ENCODE results near the gene IER5. TPM values are rescaled to one million over a fixed set of nuclear protein-coding genes. Genes with fewer than 3 reads are reported as not detected.

The IER5 gene
- total RNA-seq, 1 donor from 2014 or later: 15.9 TPM

DNA sequence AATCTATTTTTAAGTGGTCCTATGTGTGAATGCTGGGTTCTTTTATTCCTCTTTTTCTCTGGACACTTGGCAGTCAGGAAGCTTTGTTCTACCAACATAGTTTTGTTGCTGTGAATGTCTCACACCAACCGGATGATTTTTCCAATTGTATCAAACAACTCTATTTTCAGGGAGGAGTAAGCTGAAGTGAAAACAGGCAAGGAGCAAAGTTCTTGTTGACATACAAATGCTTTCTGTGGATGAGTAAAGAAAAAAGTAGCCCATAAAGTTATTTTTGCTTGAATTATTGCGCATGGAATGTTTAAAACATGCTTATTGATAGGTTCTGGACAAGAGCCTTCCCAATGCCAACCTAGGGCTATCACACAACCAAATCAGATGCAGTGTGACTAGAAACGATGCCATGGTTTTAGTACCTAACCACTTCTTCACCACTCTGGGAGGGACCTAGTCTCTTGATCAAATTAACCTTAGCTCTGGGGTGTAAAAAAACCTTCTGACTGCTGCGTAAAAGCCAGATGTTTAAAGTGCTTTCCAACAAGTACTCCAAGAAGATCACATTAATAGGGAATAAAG lies 4.5 kb downstream of the IER5 start:
- intact Hi-C loops (cut with micrococcal nuclease): no loop called here
- no peak for DNase-seq
- ATAC-seq: no peak

DNA sequence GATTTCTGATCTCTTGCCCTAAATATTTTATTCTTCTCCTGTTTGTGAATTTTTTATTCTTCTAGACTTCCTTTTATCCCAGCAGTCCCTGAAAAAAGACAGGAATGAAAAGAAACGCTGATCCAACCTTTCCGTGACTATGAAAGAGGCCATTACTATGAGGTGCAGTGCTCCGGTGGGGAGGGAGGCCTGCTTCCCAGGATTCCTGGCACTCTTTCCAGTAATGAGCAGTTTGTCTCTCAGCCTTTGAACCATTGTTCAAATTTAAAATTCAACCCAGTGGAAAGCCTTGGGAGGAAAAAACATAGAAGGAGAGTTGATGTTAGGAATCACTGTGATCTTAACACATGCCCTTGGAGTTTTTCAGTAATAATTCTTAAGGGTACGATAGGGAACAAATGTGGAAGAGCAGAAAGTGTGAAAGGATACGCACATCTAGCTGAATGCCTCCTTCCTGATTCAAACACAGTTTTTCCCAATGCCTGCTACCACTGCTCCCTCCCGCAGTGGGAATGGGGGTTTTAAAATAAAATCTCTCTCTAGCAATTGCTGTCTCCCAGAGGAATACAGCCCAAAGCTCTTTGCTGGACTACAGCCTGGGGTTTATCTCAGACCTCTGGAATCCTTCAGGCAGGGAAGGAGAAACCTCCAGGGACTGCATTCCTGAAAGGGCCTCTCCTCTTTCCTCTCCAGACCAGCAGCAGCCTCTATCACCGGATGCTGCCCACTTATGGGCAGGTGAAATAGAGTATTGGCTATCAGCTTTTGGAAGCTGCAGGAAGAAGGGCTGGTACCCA lies 6.1 kb downstream of the IER5 start:
- DNase-seq: no peak
- peak; percentile 69 for ATAC-seq
- intact Hi-C loops (cut with micrococcal nuclease): no loop called here

- intact Hi-C loops (cut with micrococcal nuclease): no loop called here
- DNase-seq: no peak
- no peak for ATAC-seq
Measured at GRCh38 chr1:181095260-181095659, 6.8 kb downstream of the IER5 start.

- ATAC-seq (no peak), DNase-seq (no peak)
- intact Hi-C loops (cut with micrococcal nuclease): no loop called here
Measured at GRCh38 chr1:181095763-181096184, 7.3 kb downstream of the IER5 start.

DNA sequence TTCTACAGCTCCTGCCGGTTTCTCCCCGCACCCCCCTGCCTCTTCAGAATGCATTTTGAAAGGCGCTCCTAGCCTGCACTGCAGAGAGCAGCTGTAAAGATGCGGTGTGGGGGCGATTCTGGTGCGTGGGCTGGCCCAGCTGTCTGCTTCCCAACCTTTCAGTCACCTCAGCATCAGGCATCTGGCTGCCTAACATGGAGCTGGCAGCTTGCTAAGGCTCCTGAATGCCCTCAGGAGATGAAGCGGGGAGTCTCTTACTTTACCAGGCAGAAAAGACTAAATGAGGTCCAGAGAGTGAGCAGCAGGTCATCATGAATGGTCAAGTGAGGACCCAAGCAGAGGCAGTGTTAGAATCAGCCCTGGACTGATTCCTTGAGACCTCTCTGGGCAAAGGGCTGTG lies 8.7 kb downstream of the IER5 start:
- intact Hi-C loops (cut with micrococcal nuclease): no loop called here
- DNase-seq: no peak
- ATAC-seq: no peak

GRCh38 chr1:181099152-181100014 lies 10.9 kb downstream of the IER5 start:
- ATAC-seq (no peak), DNase-seq (no peak)
- intact Hi-C loops (cut with micrococcal nuclease): no loop called here

DNA sequence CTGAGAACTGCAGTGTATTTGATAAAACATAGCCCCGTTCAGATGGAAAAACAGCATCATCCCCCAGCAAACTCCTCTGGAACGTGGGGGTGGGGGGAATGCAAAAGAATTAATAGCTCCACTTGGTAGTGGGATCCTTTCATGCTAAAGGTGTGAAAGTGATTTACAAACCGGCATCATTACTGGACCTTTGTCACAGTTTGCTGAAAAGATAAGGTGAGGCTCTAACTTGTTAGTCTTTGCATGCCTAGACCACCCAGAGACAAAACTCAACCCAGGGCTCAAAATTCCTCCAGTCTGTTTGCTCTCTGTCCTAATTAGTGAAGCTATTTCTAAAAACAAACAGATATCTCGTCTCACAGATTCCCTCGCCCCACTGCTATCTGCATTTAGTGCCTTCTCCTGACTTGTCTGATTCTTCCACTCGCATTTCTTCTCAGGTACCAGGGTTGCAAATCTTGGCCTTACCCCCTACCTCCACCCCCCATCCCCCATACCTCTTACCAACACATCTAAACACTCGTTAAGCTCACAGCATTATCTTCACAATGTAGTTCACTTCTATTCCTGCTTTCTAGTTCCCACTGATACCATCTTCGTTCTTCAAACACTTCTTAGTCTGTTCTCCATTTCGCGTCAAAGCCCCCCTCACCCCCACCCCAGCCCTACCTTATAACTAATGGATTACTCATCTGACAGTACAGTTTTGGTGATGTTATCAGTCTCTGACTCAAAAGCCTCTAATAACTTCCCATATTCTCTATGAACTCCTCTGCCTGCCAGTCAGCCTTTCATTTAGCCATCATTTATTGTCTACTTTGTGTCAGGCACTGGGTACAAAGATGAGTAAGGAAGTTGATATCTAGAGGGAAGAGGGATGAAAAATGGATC lies 11.8 kb downstream of the IER5 start:
- intact Hi-C loops (cut with micrococcal nuclease): no loop called here
- no peak for ATAC-seq

GRCh38 chr1:181100934-181101333 lies 12.4 kb downstream of the IER5 start:
- ATAC-seq (no peak), DNase-seq (no peak)
- intact Hi-C loops (cut with micrococcal nuclease): no loop called here

More for the DNA sequence above, 11.8 kb downstream of the IER5 start:
- no peak for DNase-seq

- no peak for ATAC-seq
- no peak for DNase-seq
- intact Hi-C loops (cut with micrococcal nuclease): no loop called here
Measured at GRCh38 chr1:181101581-181102226, 13.2 kb downstream of the IER5 start.

GRCh38 chr1:181102841-181103240 lies 14.3 kb downstream of the IER5 start:
- no peak for ATAC-seq
- no peak for DNase-seq
- intact Hi-C loops (cut with micrococcal nuclease): no loop called here

DNA sequence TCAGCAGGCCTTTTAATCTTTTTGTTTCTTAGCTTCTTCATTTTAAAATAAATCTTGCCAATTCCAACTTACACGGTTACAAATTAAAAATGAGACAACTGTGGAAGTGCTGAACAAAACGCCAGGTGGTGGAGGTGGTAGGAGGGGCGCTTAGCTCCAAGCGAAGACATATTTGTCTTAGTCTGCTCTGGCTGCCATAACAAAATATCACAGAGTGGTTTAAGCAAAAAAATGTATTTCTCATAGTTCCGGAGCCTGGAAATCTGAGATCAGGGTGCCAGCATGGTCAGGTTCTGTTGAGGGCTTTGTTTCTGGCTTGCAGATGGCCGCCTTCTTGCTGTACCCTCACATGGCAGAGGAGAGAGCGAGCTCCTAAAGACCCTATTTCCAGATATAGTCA lies 14.9 kb downstream of the IER5 start:
- intact Hi-C loops (cut with micrococcal nuclease): no loop called here
- no peak for DNase-seq
- no peak for ATAC-seq

DNA sequence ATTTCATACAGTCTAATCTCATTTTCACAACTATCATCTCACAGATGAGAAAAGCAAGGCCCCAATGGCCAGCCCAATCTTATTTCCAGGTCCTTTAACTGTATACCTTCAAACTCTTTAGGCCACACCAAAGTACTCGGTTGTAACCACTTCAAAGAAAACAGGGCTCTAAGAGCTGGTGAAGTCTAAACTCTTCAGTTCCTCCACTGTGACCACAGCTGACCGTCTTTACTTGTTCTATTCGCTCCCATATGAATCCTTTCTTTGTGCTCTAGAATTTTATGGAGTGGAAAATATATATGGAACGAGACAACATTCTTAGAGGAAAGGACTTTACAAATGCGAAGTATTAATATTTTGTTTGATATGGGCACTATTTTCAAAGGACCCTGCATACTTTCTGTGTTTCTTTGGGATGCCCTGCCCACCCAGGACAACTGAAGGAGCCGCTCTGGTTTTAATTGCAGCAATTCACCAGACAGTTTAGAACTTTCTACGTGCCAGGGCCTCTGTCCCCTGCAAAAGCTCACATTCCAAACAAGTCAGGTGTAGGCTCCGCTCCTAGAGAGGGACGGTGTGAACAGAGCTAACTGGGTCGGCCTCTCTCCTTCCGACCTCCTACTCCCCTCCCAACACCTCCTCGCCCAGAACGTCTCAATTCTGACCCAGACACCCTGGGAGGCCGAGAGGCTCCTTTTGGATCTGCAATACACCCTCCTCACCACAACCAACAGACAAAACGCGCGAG lies 15.7 kb downstream of the IER5 start:
- no peak for DNase-seq
- peak; percentile 30 for ATAC-seq
- intact Hi-C loops (cut with micrococcal nuclease): no loop called here

DNA sequence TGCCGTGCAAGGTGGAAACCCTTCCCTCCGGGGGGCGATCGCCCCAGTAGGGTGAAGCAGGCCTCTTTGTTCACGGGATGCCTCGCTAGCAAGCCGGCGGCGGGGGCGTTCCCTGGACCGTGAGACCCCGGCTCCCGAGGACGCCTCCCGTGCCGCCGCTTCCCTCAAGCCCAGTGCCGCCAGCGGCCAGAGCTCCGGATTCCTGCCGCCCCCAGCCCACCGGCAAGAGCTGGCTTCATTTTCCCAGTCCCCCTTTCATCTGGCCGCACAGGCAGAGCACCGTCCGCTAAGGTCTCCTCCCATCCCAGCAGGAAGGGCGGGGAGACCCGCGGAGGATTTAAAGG lies 16.3 kb downstream of the IER5 start:
- DNase-seq (peak; percentile 74), ATAC-seq (no peak)
- intact Hi-C loops (cut with micrococcal nuclease): no loop called here

DNA sequence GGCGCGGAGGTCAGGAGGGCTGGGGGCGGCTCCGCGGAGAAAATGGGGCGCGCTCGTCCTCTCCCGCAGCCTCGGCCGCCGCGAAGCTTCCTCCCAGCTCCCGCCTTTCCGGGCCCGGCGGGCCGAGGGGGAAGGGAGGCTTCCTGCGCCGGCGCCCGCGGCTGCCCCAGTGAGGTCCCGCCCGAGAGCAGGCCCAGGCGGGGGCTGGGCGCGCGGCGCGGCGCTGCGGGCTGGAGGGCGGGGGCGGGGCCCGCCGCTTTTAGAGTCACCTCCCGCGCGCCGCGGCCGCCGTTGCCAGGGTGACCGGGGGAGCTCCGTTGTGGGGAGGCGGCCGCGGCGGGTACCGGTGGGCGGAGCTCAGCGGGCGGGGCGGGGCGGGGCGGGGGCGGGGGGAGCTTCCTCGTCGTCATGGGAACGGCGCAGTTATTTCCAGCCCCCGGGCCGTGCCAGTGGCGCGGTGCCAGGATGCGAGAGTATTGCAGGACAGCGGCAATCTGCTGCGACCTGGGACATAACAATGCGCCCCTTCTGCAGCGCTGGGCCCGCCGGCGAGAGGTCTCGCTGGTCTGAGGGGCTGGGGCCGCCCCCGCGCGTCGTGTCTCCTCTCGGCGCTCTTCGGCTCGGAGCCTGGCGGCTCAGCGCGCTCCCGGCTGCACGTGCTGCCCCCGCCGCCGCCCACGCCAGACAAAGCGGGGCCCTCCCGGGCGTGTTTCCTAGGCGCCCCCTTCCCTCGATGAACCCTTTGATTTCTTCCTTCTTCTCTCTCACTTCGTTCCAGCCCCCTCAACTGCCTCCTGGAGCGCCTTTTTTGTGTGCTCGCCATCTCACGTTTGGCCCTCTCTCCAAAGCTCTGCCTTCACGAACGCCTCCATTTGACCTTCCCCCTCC lies 16.9 kb downstream of the IER5 start:
- DNase-seq (peak; percentile 99), ATAC-seq (peak; percentile 96)
- intact Hi-C loops (cut with micrococcal nuclease): no loop called here

GRCh38 chr1:181106022-181106312 lies 17.5 kb downstream of the IER5 start:
- ATAC-seq (no peak), DNase-seq (no peak)
- intact Hi-C loops (cut with micrococcal nuclease): no loop called here

GRCh38 chr1:181106479-181106878 lies 18.0 kb downstream of the IER5 start:
- ATAC-seq: no peak
- intact Hi-C loops (cut with micrococcal nuclease): no loop called here
- no peak for DNase-seq

DNA sequence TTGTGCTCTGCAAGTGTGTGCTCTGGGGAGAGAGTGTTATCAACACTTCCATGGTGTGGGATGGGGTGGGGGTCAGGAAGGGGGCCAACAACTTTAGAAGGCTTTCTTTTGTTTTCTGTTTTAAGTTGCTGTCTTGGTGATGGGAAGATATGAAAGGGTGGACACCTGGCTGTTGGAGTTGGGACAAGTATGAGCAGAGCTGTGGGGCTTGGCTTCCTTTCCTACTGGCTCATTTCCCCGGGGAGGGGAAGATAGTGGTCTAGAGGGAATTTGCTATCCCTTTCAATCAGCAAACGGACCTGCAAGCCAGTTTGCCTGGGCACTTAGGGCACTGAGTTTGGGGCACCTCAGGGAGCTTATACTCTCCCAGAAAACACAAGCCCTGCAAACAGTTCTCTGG lies 19.2 kb downstream of the IER5 start:
- intact Hi-C loops (cut with micrococcal nuclease): no loop called here
- no peak for ATAC-seq
- no peak for DNase-seq

All from left ventricle myocardium superior (tissue), 1 donor.